Tibial nerve (tissue), 4 donors: ENCODE measurements around the gene DYNC1H1.

ENCODE experiments used
- EP300 ChIP-seq, 2 donors: sonication (generic); formaldehyde crosslinking; IDR thresholded peaks; one replicate each; pipeline ENCODE4 v1.6.1; 2017; ENCODE audit warnings: antibody characterized with exemption in 2 of 2, mild to moderate bottlenecking in 1 of 2
- POLR2A ChIP-seq, 2 donors: fragments of 450-650 bp; IDR thresholded peaks; one replicate each; pipeline ENCODE4 v1.6.1; 2017; ENCODE audit warnings: antibody characterized with exemption in 2 of 2, mild to moderate bottlenecking in 2 of 2, moderate library complexity in 2 of 2
- TF ChIP-seq, protein P1 (sequence below), 5 experiments: fragments of 200-600 bp in 3 of 5; fragments of 450-650 bp in 2 of 5; sonication (generic) in 3 of 5; IDR thresholded peaks; one replicate each; pipeline ENCODE4 v1.5.1; 2016 to 2019; ENCODE audit warnings: antibody characterized with exemption in 5 of 5, mild to moderate bottlenecking in 3 of 5, moderate library complexity in 2 of 5

- TF ChIP-seq, protein P1, sequence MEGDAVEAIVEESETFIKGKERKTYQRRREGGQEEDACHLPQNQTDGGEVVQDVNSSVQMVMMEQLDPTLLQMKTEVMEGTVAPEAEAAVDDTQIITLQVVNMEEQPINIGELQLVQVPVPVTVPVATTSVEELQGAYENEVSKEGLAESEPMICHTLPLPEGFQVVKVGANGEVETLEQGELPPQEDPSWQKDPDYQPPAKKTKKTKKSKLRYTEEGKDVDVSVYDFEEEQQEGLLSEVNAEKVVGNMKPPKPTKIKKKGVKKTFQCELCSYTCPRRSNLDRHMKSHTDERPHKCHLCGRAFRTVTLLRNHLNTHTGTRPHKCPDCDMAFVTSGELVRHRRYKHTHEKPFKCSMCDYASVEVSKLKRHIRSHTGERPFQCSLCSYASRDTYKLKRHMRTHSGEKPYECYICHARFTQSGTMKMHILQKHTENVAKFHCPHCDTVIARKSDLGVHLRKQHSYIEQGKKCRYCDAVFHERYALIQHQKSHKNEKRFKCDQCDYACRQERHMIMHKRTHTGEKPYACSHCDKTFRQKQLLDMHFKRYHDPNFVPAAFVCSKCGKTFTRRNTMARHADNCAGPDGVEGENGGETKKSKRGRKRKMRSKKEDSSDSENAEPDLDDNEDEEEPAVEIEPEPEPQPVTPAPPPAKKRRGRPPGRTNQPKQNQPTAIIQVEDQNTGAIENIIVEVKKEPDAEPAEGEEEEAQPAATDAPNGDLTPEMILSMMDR (IDR thresholded peaks at IDR 0.05) = no peak
- no peak for TF ChIP-seq POLR2A (IDR thresholded peaks at IDR 0.05)
- no peak for TF ChIP-seq EP300 (IDR thresholded peaks at IDR 0.05)
These were observed 22.6 kb downstream of the DYNC1H1 start for GRCh38 chr14:101986953-101987352.
